ENCODE results near the gene DAND5.
A peak's percentile ranks its signal among the peaks of the same experiment; 100 is the strongest.

The DAND5 gene

GRCh38 chr19:13014101-13014920 lies 44.9 kb downstream of the DAND5 start:
- Histone ChIP-seq H3K4me1 (ENCODE audit: control insufficient read depth, insufficient read depth, low read length) (peaks cover 67% of the 10 kb centered on the region), H3K9me3 (ENCODE audit: control insufficient read depth, insufficient read depth, low read depth, low read length) (no peaks in the 10 kb centered on the region), H3K36me3 (ENCODE audit: control insufficient read depth, insufficient read depth, low read length) (no peaks in the 10 kb centered on the region), H3K27me3 (ENCODE audit: control insufficient read depth, insufficient read depth, low read length) (peaks cover 100% of the 10 kb centered on the region), H3K27ac (ENCODE audit: low read depth, low read length) (no peak overlapping the region), H3K9ac (ENCODE audit: low read length) (no peak overlapping the region), H3K4me3 (ENCODE audit: low read depth, low read length) (peak overlapping the region; percentile 6; the same call in 1 of the 2 replicates)

DNA sequence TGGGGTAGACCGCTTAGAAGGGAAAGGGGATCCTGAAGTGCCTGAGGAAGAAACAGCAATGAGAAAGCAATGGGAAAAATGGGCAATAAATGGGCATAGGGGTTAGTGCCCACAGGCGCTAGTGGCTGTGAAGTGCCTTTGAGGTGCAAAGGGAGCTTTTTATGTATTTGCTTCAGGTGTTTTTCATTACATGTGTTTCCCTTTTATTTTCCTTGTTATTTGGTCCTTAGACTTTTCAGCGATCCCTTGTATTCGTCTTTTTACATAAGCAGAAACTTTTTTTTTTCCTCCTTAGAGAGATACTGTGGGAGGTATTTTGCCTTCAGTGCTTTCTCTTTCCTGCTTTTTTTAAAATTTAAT lies 45.5 kb downstream of the DAND5 start:
- H3K27me3 ChIP-seq (ENCODE audit: control insufficient read depth, insufficient read depth, low read length): peaks cover 100% of the 10 kb centered on the region
- H3K36me3 ChIP-seq (ENCODE audit: control insufficient read depth, insufficient read depth, low read length): no peaks in the 10 kb centered on the region
- peaks cover 64% of the 10 kb centered on the region for H3K4me1 ChIP-seq (ENCODE audit: control insufficient read depth, insufficient read depth, low read length)
- no peak overlapping the region for H3K27ac ChIP-seq (ENCODE audit: low read depth, low read length)
- no peak overlapping the region for H3K9ac ChIP-seq (ENCODE audit: low read length)
- peak overlapping the region; percentile 6; the same call in 1 of the 2 replicates for H3K4me3 ChIP-seq (ENCODE audit: low read depth, low read length)
- no peaks in the 10 kb centered on the region for H3K9me3 ChIP-seq (ENCODE audit: control insufficient read depth, insufficient read depth, low read depth, low read length)

DNA sequence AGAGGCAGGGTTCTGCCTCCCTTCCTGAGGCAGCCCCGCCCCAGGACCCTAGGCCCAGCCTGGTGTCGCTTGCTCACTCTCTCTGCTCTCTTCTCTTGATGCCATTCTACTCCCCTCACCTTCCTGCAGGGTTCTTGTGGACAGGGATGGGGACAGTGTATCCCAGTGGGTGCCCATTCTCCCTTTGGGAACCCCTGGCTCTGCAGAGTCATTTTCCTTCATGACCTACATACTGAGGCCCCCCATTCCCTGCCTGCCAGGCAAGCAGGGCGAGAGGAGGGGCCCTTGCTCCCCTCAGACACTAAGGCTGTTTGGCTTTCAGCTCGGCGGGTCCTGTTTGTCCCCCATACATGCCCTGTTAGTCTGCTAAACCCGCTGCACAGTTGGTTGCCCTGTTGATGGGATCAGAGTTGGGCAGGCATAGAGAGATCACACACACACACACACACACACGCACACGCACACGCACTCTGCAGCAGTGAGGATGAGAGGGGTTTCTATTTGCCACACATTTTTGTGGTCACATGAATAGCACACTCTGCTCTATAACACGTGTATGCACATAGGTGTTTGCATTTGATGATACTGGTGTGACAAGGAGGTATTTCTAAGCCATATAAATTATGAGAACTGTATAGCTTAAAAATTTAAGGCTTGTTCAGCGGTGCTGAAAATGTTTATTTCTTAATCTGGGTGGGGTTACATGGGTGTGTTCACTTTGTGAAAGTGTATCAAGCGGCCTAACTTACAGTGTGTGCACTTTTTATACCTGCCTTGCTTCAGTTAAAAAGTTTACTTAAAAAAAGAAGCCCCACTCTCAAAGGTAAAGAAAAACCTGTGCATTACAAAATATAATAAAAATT lies 46.2 kb downstream of the DAND5 start:
- H3K9ac ChIP-seq (ENCODE audit: low read length): no peak overlapping the region
- no peak overlapping the region for H3K4me3 ChIP-seq (ENCODE audit: low read depth, low read length)
- no peaks in the 10 kb centered on the region for H3K36me3 ChIP-seq (ENCODE audit: control insufficient read depth, insufficient read depth, low read length)
- no peak overlapping the region for H3K27ac ChIP-seq (ENCODE audit: low read depth, low read length)
- peaks cover 63% of the 10 kb centered on the region for H3K4me1 ChIP-seq (ENCODE audit: control insufficient read depth, insufficient read depth, low read length)
- peaks cover 100% of the 10 kb centered on the region for H3K27me3 ChIP-seq (ENCODE audit: control insufficient read depth, insufficient read depth, low read length)
- H3K9me3 ChIP-seq (ENCODE audit: control insufficient read depth, insufficient read depth, low read depth, low read length): no peaks in the 10 kb centered on the region

- no peak overlapping the region for H3K4me3 ChIP-seq (ENCODE audit: low read depth, low read length)
- no peaks in the 10 kb centered on the region for H3K36me3 ChIP-seq (ENCODE audit: control insufficient read depth, insufficient read depth, low read length)
- no peaks in the 10 kb centered on the region for H3K9me3 ChIP-seq (ENCODE audit: control insufficient read depth, insufficient read depth, low read depth, low read length)
- peaks cover 100% of the 10 kb centered on the region for H3K27me3 ChIP-seq (ENCODE audit: control insufficient read depth, insufficient read depth, low read length)
- H3K4me1 ChIP-seq (ENCODE audit: control insufficient read depth, insufficient read depth, low read length): peaks cover 64% of the 10 kb centered on the region
- no peak overlapping the region for H3K9ac ChIP-seq (ENCODE audit: low read length)
- H3K27ac ChIP-seq (ENCODE audit: low read depth, low read length): no peak overlapping the region
These were observed 46.9 kb downstream of the DAND5 start for GRCh38 chr19:13016245-13016627.

DNA sequence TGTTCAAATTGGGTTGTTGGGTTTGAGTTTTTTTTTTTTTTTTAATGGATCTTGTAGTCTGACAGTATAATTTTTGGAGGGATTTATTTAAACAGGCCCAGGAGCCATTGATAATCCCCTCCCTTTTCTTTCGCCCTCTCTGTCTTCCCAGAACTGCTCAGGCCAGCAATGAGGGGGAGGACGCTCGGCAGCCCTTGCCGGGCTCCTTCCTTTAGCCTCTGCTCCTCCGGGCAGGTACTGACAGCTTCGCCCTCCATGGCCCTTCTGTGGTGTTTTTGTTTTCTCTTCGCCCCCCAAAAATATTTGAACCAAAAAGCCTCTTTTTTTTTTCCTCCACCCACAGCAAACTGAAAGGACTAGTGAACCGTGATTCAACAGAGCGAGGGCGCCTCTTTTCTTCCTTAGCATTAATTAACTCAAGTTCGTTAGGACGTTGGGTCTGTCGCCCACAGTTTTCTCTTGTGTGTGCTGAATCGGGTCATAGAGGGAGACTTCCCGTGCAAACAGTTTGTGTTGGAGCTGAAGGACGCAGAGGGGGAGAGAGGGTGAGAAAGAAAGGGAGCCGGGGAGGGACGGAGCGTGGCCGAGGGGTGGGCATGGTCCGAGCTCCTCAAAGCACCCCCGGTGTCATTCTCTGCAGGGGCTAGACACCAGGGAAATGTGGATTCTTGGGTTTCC lies 47.4 kb downstream of the DAND5 start:
- Histone ChIP-seq H3K27ac (ENCODE audit: low read depth, low read length) (no peak overlapping the region), H3K4me3 (ENCODE audit: low read depth, low read length) (peak overlapping the region; percentile 28; the same call in 1 of the 2 replicates)

DNA sequence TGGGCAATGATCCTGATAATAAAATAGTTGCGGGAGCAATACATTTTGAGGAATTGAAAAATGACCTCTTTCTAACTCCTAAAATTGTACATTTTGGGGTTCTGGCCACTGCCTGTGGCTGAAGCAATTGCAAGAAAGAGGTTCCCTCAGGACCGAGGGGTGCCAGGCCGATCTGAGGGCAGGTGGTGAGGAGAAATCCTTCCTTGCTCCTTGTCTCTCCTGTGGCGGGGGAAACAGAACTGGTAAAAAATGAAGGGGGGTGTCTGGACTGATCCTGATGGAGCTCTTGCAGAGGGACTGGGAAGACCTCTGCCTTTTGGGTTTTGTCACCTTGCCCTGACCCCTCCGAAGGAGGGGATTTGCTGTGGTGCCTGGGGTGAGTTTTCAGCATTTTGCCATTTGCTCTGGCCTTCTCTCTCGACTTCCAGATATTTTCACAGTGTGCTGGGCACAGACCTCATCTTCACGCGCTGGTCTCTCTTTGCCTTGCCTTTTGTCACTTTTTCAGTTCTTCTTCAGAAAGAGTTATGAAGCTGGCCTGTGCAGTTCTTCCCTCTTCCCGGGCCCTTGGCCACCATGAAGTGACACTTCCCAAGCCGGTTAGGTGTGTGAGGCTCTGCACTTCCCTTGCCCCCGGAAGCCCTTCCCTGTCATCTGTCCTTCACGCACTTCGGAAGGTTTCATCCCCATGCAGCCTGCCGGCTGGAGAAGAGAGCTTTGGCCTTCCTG lies 48.1 kb downstream of the DAND5 start:
- Histone ChIP-seq H3K36me3 (ENCODE audit: control insufficient read depth, insufficient read depth, low read length) (no peaks in the 10 kb centered on the region), H3K27me3 (ENCODE audit: control insufficient read depth, insufficient read depth, low read length) (peaks cover 100% of the 10 kb centered on the region), H3K27ac (ENCODE audit: low read depth, low read length) (no peak overlapping the region), H3K9ac (ENCODE audit: low read length) (no peak overlapping the region), H3K4me3 (ENCODE audit: low read depth, low read length) (peak overlapping the region; percentile 28; the same call in 1 of the 2 replicates), H3K9me3 (ENCODE audit: control insufficient read depth, insufficient read depth, low read depth, low read length) (no peaks in the 10 kb centered on the region), H3K4me1 (ENCODE audit: control insufficient read depth, insufficient read depth, low read length) (peaks cover 62% of the 10 kb centered on the region)

More for the DNA sequence above, 47.4 kb downstream of the DAND5 start:
- H3K9ac ChIP-seq (ENCODE audit: low read length): no peak overlapping the region
- no peaks in the 10 kb centered on the region for H3K36me3 ChIP-seq (ENCODE audit: control insufficient read depth, insufficient read depth, low read length)
- H3K9me3 ChIP-seq (ENCODE audit: control insufficient read depth, insufficient read depth, low read depth, low read length): no peaks in the 10 kb centered on the region
- H3K4me1 ChIP-seq (ENCODE audit: control insufficient read depth, insufficient read depth, low read length): peaks cover 60% of the 10 kb centered on the region
- H3K27me3 ChIP-seq (ENCODE audit: control insufficient read depth, insufficient read depth, low read length): peaks cover 100% of the 10 kb centered on the region

- Histone ChIP-seq H3K4me3 (ENCODE audit: low read depth, low read length) (peak overlapping the region; percentile 4; the same call in 1 of the 2 replicates), H3K27ac (ENCODE audit: low read depth, low read length) (no peak overlapping the region), H3K9me3 (ENCODE audit: control insufficient read depth, insufficient read depth, low read depth, low read length) (no peaks in the 10 kb centered on the region), H3K9ac (ENCODE audit: low read length) (no peak overlapping the region), H3K27me3 (ENCODE audit: control insufficient read depth, insufficient read depth, low read length) (peaks cover 100% of the 10 kb centered on the region), H3K36me3 (ENCODE audit: control insufficient read depth, insufficient read depth, low read length) (no peaks in the 10 kb centered on the region), H3K4me1 (ENCODE audit: control insufficient read depth, insufficient read depth, low read length) (peaks cover 55% of the 10 kb centered on the region)
These were observed 48.9 kb downstream of the DAND5 start for GRCh38 chr19:13018035-13018914.

- peaks cover 52% of the 10 kb centered on the region for H3K4me1 ChIP-seq (ENCODE audit: control insufficient read depth, insufficient read depth, low read length)
- H3K36me3 ChIP-seq (ENCODE audit: control insufficient read depth, insufficient read depth, low read length): no peaks in the 10 kb centered on the region
- peaks cover 100% of the 10 kb centered on the region for H3K27me3 ChIP-seq (ENCODE audit: control insufficient read depth, insufficient read depth, low read length)
- H3K9me3 ChIP-seq (ENCODE audit: control insufficient read depth, insufficient read depth, low read depth, low read length): no peaks in the 10 kb centered on the region
- no peak overlapping the region for H3K9ac ChIP-seq (ENCODE audit: low read length)
- H3K27ac ChIP-seq (ENCODE audit: low read depth, low read length): no peak overlapping the region
- no peak overlapping the region for H3K4me3 ChIP-seq (ENCODE audit: low read depth, low read length)
These were observed 50.0 kb downstream of the DAND5 start for GRCh38 chr19:13019332-13019731.

DNA sequence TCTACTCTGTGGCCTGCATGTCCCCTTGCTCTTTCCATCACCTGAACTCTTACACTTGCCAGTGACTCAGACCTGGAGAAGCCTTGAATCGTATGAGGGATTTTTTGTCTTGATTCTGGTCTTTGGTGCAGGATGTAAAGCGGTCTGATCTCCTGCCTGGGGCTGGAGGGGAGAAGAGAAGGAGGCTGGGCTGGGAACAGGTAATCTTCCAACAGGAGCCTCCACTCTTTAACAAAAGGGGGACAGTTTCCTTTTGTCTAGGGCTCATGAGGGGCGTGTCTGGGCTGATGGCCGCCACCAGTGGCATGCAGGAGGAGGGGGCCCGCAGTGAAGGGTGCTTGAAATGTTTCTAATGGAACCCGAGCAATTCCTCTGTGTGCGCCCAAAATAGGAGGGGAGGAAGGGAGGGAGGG lies 50.6 kb downstream of the DAND5 start:
- Histone ChIP-seq H3K4me3 (ENCODE audit: low read depth, low read length) (peak overlapping the region; percentile 24; the same call in 1 of the 2 replicates), H3K9ac (ENCODE audit: low read length) (no peak overlapping the region)

More for the DNA sequence above, 50.6 kb downstream of the DAND5 start:
- Histone ChIP-seq H3K36me3 (ENCODE audit: control insufficient read depth, insufficient read depth, low read length) (no peaks in the 10 kb centered on the region), H3K27me3 (ENCODE audit: control insufficient read depth, insufficient read depth, low read length) (peaks cover 100% of the 10 kb centered on the region), H3K9me3 (ENCODE audit: control insufficient read depth, insufficient read depth, low read depth, low read length) (no peaks in the 10 kb centered on the region), H3K27ac (ENCODE audit: low read depth, low read length) (no peak overlapping the region), H3K4me1 (ENCODE audit: control insufficient read depth, insufficient read depth, low read length) (peaks cover 56% of the 10 kb centered on the region)

Measured in HUES6 (cell line).